Nephron (organoid): ENCODE results near the gene TMEM117.

Experiments
- H3K27ac Mint-ChIP-seq, 3 experiments: 2 replicates each; pipeline ENCODE4 v1.8.0; 2020; ENCODE audit warnings: mixed read lengths in 3 of 3, mild to moderate bottlenecking in 2 of 3, moderate library complexity in 1 of 3
- H3K27me3 Mint-ChIP-seq: 2 replicates; pipeline ENCODE4 v1.8.0; 2021; ENCODE audit warnings: low read depth, mild to moderate bottlenecking, moderate library complexity, mixed read lengths
- H3K36me3 Mint-ChIP-seq: 2 replicates; pipeline ENCODE4 v1.8.0; 2020; ENCODE audit warnings: low read depth, mixed read lengths
- H3K4me1 Mint-ChIP-seq: 2 replicates; pipeline ENCODE4 v1.8.0; 2020; ENCODE audit warnings: mixed read lengths
- H3K4me3 Mint-ChIP-seq, 3 experiments: 2 replicates each; pipeline ENCODE4 v1.8.0; 2020; ENCODE audit warnings: mild to moderate bottlenecking in 3 of 3, mixed read lengths in 3 of 3, moderate library complexity in 2 of 3
- H3K9me3 Mint-ChIP-seq: 2 replicates; pipeline ENCODE4 v1.8.0; 2020; ENCODE audit warnings: mixed read lengths
- TF ChIP-seq, protein P1 (sequence below), 3 experiments: fragments of 200-600 bp; sonication (generic); IDR thresholded peaks; one replicate each; pipeline ENCODE4 v1.5.0; 2021; ENCODE audit warnings: antibody characterized with exemption in 3 of 3; ENCODE audit not compliant: unreplicated experiment in 3 of 3

The TMEM117 gene

DNA sequence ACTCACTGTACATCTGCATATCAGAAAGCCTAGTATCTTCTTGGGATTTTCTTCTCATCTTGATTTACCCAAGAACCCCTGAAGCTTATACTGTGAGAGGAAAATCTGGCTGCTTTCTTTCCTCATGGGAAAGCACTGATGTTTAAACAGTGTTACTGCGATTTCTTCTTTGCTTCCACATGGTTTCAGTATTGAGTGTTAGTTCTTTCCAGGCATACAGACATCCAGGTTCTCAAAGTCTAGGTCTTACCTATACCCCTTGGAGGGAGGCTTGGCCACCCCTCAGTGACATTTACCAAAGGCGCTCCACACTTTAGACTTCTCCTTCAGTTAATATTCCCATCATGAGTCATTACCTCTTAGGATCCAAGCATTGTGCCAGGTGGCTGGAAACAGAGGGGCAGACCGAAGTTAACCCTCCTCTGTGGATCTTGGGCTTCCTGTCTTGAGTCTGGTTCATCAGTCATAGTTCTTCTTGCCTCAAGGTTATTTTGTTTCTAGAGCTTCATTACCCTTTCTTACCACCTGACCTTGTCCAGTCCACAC, 79.1 kb downstream of the TMEM117 start:
- H3K4me1 Mint-ChIP-seq: peaks cover 3% of the 10 kb centered on the region
- no peaks in the 10 kb centered on the region for H3K36me3 Mint-ChIP-seq
- H3K27me3 Mint-ChIP-seq: no peaks in the 10 kb centered on the region
- H3K9me3 Mint-ChIP-seq: no peaks in the 10 kb centered on the region
- no peak overlapping the region for H3K27ac Mint-ChIP-seq
- TF ChIP-seq, protein P1, sequence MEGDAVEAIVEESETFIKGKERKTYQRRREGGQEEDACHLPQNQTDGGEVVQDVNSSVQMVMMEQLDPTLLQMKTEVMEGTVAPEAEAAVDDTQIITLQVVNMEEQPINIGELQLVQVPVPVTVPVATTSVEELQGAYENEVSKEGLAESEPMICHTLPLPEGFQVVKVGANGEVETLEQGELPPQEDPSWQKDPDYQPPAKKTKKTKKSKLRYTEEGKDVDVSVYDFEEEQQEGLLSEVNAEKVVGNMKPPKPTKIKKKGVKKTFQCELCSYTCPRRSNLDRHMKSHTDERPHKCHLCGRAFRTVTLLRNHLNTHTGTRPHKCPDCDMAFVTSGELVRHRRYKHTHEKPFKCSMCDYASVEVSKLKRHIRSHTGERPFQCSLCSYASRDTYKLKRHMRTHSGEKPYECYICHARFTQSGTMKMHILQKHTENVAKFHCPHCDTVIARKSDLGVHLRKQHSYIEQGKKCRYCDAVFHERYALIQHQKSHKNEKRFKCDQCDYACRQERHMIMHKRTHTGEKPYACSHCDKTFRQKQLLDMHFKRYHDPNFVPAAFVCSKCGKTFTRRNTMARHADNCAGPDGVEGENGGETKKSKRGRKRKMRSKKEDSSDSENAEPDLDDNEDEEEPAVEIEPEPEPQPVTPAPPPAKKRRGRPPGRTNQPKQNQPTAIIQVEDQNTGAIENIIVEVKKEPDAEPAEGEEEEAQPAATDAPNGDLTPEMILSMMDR (IDR thresholded peaks at IDR 0.05; ENCODE audit: unreplicated experiment in 3 of 3): peak in 1 of 3 experiments; percentile 25
- no peak overlapping the region for H3K4me3 Mint-ChIP-seq

DNA sequence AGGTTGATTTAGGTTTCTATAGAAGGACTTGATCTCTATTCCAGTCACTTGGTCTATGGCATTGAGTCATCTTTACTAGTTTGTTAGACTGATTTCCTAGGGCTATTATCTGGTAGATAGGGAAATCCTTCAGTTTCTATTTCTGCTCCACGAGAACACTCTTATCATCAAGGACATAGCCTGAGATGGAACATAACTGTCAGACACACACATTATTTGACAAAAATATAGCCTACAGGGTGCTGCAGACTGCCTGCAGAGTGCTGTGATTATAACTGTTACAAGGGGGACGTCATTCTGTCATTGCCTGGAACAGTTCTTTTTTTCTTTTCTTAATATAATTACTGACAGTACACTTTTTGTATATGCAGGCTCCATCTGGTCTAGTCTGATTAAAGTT, 82.0 kb downstream of the TMEM117 start:
- no peak overlapping the region for H3K27ac Mint-ChIP-seq
- H3K27me3 Mint-ChIP-seq: no peaks in the 10 kb centered on the region
- no peak overlapping the region for H3K4me3 Mint-ChIP-seq
- H3K36me3 Mint-ChIP-seq: no peaks in the 10 kb centered on the region
- H3K9me3 Mint-ChIP-seq: no peaks in the 10 kb centered on the region
- TF ChIP-seq, protein P1 (IDR thresholded peaks at IDR 0.05; ENCODE audit: unreplicated experiment in 3 of 3): no peak
- peaks cover under 1% of the 10 kb centered on the region for H3K4me1 Mint-ChIP-seq

DNA sequence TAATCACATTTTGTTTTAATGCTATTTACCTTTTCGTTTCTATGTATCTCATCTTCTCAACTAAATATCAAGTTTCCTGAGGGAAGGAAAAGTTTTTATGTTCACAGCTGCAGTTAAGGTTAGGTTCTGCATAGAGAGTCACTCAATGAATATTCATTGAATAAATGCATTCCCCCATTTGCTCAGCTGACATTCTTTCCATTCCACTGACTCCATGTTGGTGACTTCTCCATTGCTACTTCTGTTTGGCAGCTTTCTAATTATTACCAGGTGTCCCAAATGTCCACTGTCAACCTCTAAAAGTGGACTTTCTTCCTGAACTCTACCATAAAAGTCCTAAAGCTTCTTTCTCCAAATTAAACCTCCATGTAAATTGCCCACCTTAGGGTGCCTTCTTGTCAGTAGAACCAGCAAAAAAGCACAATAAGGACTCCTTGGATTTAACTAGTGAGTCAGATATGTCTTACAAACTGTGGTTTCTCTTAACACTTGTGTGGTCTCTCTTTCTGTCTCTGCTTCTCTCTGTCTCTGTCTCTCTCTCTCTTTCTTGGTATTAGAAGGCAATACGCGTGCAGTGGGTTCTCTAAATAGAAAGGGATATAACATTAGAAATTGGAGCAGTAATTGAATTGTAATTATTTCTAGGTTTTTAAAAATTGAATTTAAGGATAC, 85.9 kb downstream of the TMEM117 start:
- Mint-ChIP-seq H3K9me3 (no peaks in the 10 kb centered on the region), H3K4me1 (no peaks in the 10 kb centered on the region), H3K4me3 (no peak overlapping the region), H3K27me3 (no peaks in the 10 kb centered on the region), H3K27ac (no peak overlapping the region), H3K36me3 (peaks cover 3% of the 10 kb centered on the region)
- TF ChIP-seq, protein P1 (IDR thresholded peaks at IDR 0.05; ENCODE audit: unreplicated experiment in 3 of 3): no peak

DNA sequence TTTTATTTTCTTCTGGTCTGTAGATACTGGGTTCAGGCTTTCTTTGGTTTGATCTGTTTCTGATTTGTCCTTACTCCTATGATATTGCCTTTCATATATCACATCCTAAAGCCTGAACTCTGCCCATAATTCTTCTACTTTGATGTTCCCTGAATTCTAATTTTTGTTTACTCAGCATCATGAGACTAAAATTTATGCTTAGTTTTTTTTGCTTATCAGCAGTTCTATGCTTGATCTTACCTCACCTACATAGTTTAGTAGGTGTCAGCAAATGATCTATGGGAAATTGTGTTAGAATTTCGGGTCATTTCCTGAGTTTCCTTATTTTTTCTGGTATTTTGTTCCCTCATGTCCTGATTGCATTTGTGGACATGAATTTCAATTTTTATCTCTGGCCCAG, 94.2 kb downstream of the TMEM117 start:
- Mint-ChIP-seq H3K27ac (no peak overlapping the region), H3K36me3 (peaks cover 18% of the 10 kb centered on the region), H3K4me1 (no peaks in the 10 kb centered on the region), H3K27me3 (no peaks in the 10 kb centered on the region), H3K9me3 (peaks cover 21% of the 10 kb centered on the region), H3K4me3 (no peak overlapping the region)
- TF ChIP-seq, protein P1 (IDR thresholded peaks at IDR 0.05; ENCODE audit: unreplicated experiment in 3 of 3): no peak

DNA sequence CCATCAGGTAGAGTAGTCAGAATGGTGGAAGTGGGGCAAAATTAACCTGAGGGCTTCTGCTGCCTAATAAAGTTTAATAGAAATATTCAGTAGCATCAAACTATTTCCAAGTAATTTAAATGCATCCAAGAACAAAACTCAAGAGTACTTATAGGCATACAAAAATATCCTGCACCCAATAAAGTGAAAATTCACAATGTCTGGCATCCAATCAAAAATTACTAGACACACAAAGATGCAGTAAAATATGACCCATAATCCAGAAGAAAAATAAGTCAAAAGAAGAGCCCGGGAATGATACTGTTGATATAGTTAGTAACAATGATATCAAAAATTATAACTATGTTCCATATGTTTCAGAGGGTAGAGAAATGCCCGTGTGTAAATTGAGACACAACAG, 95.3 kb downstream of the TMEM117 start:
- no peaks in the 10 kb centered on the region for H3K4me1 Mint-ChIP-seq
- H3K4me3 Mint-ChIP-seq: no peak overlapping the region
- H3K27me3 Mint-ChIP-seq: no peaks in the 10 kb centered on the region
- H3K27ac Mint-ChIP-seq: no peak overlapping the region
- H3K36me3 Mint-ChIP-seq: peaks cover 18% of the 10 kb centered on the region
- TF ChIP-seq, protein P1 (IDR thresholded peaks at IDR 0.05; ENCODE audit: unreplicated experiment in 3 of 3): no peak
- peaks cover 21% of the 10 kb centered on the region for H3K9me3 Mint-ChIP-seq

DNA sequence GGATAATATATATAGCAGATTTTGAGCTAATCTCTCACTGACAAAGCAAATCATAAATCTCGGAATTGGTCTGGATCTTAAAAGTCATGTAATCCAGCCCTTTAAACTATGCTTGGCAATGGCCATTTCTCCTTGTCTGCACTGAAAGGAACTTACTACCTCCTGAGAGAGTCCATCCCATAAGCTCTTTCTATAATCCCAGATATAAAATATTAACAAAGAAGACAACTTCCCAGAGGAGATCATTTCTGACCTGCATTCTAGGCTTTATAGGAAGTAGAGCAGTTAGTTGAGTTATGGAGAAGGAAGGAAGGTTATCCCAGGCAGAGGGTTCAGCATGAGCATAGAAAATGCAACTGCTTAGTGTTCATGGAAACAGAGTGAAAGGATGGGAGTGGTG, 99.7 kb downstream of the TMEM117 start:
- H3K9me3 Mint-ChIP-seq: peaks cover 15% of the 10 kb centered on the region
- no peaks in the 10 kb centered on the region for H3K27me3 Mint-ChIP-seq
- H3K27ac Mint-ChIP-seq: no peak overlapping the region
- peaks cover 12% of the 10 kb centered on the region for H3K36me3 Mint-ChIP-seq
- no peak overlapping the region for H3K4me3 Mint-ChIP-seq
- TF ChIP-seq, protein P1 (IDR thresholded peaks at IDR 0.05; ENCODE audit: unreplicated experiment in 3 of 3): no peak
- H3K4me1 Mint-ChIP-seq: no peaks in the 10 kb centered on the region
